ENCODE measurements around the gene KLHL42. TPM values are rescaled to one million over a fixed set of nuclear protein-coding genes. Genes with fewer than 3 reads are reported as not detected.

KLHL42 gene
- total RNA-seq, 1 experiment from 2014 or later: 35.8 TPM

DNA sequence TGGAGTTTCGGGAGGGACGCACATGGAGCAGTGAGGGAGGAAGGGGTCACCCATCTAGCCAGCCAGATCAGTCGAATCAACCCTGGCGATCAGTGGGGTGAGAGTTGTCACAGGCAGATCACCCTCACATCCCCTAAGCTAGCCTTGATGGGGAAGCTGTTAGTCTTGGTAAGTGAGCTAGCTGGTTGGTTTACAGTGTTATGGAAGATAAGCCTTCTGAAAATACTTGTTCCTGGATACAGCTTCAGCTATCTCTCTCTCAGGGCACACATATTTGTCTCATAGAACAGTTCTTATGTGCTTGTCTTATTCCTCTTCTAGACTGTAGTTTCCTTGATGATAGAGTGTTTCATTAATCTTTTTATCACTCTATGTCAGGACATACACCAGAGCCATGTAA is 26.2 kb downstream of the KLHL42 start:
- no peak overlapping the region for H3K27ac Mint-ChIP-seq
- peaks cover 0 to 5% of the 10 kb centered on the region in 2 experiments; a peak in 3 of 4 replicates for H3K4me1 Mint-ChIP-seq
- DNase-seq: no peak
- TF ChIP-seq, protein P1, sequence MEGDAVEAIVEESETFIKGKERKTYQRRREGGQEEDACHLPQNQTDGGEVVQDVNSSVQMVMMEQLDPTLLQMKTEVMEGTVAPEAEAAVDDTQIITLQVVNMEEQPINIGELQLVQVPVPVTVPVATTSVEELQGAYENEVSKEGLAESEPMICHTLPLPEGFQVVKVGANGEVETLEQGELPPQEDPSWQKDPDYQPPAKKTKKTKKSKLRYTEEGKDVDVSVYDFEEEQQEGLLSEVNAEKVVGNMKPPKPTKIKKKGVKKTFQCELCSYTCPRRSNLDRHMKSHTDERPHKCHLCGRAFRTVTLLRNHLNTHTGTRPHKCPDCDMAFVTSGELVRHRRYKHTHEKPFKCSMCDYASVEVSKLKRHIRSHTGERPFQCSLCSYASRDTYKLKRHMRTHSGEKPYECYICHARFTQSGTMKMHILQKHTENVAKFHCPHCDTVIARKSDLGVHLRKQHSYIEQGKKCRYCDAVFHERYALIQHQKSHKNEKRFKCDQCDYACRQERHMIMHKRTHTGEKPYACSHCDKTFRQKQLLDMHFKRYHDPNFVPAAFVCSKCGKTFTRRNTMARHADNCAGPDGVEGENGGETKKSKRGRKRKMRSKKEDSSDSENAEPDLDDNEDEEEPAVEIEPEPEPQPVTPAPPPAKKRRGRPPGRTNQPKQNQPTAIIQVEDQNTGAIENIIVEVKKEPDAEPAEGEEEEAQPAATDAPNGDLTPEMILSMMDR (conservative IDR thresholded peaks at IDR 0.05): no peak
- no peaks in the 10 kb centered on the region for H3K27me3 Mint-ChIP-seq (ENCODE audit: low read depth)
- H2BK15ac ChIP-seq (ENCODE audit: low read depth, low read length): no peak overlapping the region
- no peak overlapping the region for H3K4me3 Mint-ChIP-seq
- H2BK20ac ChIP-seq (ENCODE audit: low read depth, low read length, poor library complexity, severe bottlenecking): no peak overlapping the region
- H3K36me3 Mint-ChIP-seq (ENCODE audit: insufficient read depth in 1 of 3, low read depth in 3 of 3): no peaks in the 10 kb centered on the region
- H4K8ac ChIP-seq (replicated peaks; ENCODE audit: insufficient read length, low read depth, low read length): no peak overlapping the region
- no peaks in the 10 kb centered on the region for H3K9me3 ChIP-seq (ENCODE audit: control insufficient read depth, low read depth, low read length)
- H4K20me1 ChIP-seq (ENCODE audit: control insufficient read depth, insufficient read depth, insufficient read length): no peaks in the 10 kb centered on the region
- H2BK5ac ChIP-seq (ENCODE audit: insufficient read length, low read length): no peak overlapping the region
- no peak overlapping the region for H3K4ac ChIP-seq (ENCODE audit: low read depth, low read length)
- no peak overlapping the region for H3K18ac ChIP-seq (ENCODE audit: insufficient read length, low read depth, low read length)
- no peak overlapping the region for H2AFZ ChIP-seq (ENCODE audit: low read length)
- no peak overlapping the region for H3K56ac ChIP-seq (ENCODE audit: insufficient read length, low read depth, low read length)
- no peaks in the 10 kb centered on the region for H3K9me3 Mint-ChIP-seq
- WGBS (ENCODE audit: extremely low coverage, insufficient read length, low lambda C conversion rate): no CpG with 5 or more reads among the region's 4 CpGs
- H3K9ac ChIP-seq (ENCODE audit: extremely low read depth, insufficient read length, low read length): no peak overlapping the region
- H3K27me3 ChIP-seq (ENCODE audit: insufficient read depth, low read length): no peaks in the 10 kb centered on the region
- no peak overlapping the region for H4K91ac ChIP-seq (ENCODE audit: insufficient read length, low read depth, low read length)
- no peak overlapping the region for H4K5ac ChIP-seq (ENCODE audit: insufficient read length, low read depth, low read length)
- no peak overlapping the region for H3K4me2 ChIP-seq (ENCODE audit: insufficient read depth, insufficient read length, low read length)
- H3K27ac ChIP-seq (ENCODE audit: insufficient read length, low read depth, low read length): no peak overlapping the region
- no peaks in the 10 kb centered on the region for H3K4me1 ChIP-seq (ENCODE audit: insufficient read depth, low read length)
- no peak overlapping the region for H3K23ac ChIP-seq (ENCODE audit: insufficient read length, low read depth, low read length)
- H3K79me1 ChIP-seq (ENCODE audit: insufficient read depth, low read depth, low read length, poor library complexity, severe bottlenecking): no peaks in the 10 kb centered on the region
- no peak overlapping the region for H3T11ph ChIP-seq (ENCODE audit: low read length)
- H3K79me2 ChIP-seq (ENCODE audit: insufficient read depth, low read length): no peaks in the 10 kb centered on the region
- no peak overlapping the region for H2BK12ac ChIP-seq (ENCODE audit: insufficient read length, low read depth, low read length)
- no peak overlapping the region for H2AK5ac ChIP-seq (ENCODE audit: insufficient read length, low read length)
- no peak overlapping the region for H2BK120ac ChIP-seq (ENCODE audit: low read depth, low read length, poor library complexity, severe bottlenecking)
- no peak overlapping the region for H3K14ac ChIP-seq (ENCODE audit: insufficient read depth, low read length)
- H3K23me2 ChIP-seq (ENCODE audit: insufficient read length, low read depth, low read length, poor library complexity, severe bottlenecking): no peaks in the 10 kb centered on the region

Data from H9 (cell line).